GM21723 (cell line): Measurements from ENCODE around the gene ACOD1.
"Not testable (repeated sequence)": the region's sequence is repeated elsewhere in the genome, so short reads cannot be mapped to it uniquely, and the experiment has no call there.

Experiments
- ATAC-seq: cut with Tn5 transposase; IDR thresholded peaks from one replicate; pipeline ENCODE4 v1.9.1; 2021; ENCODE audit warnings: mild to moderate bottlenecking, moderate library complexity; ENCODE audit not compliant: unreplicated experiment

The ACOD1 gene

DNA sequence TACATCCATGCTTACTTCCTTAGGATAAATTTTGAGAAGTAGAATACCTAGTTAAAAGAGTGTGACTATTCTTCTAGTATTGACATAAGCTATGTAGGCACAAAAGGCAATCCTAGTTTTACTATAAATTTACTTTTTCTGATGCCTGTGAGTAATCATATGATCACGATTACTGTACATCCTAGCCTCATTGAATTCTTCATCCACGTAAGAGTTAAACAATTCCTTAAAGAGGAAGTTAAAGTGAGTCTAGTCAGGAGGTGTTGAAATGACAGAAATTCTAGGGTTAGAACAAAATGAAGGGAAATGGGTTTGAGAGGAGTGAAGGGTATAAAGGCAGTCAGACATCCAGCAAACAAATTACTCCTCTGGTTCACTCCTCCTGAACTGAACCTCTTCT, at the start of gene ACOD1:
ACOD1 (plus strand) TSS at position 363 of the 400 bp plus-strand sequence. CDS start 48 bp downstream, outside the sequence.
- no peak for ATAC-seq

DNA sequence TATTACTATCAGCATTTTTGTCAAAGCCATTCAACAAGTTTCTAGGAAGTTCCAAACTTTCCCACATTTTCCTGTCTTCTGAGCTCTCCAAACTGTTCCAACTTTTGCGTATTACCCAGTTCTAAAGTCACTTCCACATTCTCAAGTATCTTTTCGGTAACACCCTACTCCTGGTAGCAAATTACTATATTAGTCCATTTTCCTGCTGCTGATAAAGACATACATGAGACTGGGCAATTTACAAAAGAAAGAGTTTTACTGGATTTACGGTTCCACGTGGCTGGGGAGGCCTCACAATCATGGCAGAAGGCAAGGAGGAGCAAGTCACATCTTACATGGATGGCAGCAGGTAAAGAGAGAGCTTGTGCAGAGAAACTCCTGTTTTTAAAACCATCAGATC, 49.2 kb upstream of the ACOD1 start:
- not testable (repeated sequence) for ATAC-seq

DNA sequence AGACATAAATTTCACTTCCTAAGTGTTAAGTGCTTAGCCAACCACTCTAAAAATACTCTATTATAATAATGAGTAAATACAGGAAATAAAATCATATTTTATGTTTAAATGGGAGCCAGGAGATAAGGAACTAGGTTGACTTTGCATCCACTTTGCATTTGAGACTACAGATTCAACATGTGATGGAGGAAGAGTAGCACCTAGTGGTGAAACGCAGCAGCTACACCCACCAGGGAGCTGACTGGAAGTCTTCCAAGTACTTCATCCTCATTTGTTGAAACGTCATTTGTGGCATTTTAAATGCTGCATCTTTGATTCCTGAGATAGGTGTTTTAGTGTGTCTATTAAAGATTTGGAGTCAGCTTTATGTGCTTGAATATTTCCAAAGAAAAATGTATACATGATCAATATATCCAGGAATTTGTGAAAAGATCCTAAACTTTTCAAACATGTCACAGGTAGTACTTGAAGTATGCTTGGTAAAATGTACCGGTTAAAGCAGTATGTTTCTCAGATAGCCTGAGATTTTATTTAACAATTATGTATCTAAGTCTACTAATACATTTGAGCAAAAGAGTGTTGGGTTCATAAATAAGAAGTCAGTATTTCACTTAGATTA, 44.7 kb upstream of the ACOD1 start:
- ATAC-seq: peak; percentile 99

DNA sequence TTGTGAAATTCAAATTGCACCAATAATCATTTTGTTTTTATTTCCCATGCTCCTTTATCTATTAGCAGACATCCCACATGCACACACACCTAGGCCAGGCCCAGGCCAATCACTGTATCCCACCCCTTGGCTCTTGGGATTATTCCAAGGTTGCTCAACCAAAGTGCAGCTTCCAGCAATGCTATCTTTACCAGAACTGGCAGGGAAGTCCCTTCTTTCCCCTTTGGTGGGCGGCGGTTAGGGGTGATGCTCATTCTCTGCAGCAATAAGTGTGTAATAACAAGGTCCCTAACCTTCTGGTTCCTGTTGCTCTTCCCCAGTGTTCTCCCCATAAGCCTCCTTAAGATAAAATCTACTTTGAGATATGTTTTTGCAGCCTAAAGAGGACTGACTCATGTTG, 43.8 kb upstream of the ACOD1 start:
- no peak for ATAC-seq

DNA sequence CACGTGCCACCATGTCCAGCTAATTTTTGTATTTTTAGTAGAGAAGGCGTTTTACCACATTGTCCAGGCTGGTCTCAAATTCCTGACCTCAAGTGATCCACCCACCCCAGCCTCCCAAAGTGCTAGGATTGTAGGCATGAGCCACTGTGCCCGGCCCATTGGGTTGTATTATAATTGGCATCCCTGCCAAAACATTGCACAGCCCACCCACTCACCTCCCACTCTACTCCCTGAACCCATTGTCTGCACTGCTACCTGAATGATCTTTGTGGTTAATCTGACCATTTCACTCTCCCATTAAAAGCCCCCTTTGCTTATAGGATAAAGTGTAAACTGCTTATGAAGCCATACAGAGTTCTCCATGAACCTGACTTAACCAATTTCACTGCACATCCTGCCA, 35.8 kb upstream of the ACOD1 start:
- no peak for ATAC-seq

DNA sequence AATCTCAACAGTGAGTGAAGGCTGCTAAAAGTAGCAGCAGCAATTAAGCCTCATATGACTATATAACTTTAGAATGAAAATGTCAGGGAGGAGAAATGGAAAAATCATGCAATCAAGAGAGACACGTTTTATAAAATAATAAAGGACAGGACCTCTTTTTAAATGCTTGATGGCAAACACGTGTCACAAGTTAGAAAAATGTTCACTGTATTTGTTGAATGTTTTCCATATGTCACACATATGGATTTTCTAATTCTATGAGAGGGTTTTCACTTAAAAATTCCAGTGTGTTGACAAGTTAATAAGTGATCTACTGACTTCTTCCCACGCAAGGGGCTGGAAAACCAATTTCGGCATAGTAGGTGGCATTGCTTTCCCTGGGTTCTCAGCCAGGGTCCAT, 34.4 kb upstream of the ACOD1 start:
- ATAC-seq: no peak

DNA sequence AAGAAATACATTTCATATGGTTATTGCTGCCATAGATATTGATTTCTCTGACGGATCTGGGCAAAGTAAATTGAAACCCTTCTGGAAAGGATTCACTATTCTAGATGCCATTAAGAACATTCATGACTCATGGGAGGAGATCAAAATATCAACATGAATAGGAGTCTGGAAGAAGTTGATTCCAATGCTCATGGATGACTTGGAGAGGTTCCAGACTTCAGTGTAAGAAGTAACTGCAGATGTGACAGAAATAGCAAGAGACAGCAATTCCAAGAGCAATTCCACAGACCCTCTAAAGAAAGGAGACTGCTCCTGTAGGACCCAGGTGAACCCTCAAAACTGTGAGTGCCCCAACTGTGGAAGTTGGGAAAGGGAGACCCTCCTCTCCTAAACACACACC, 31.2 kb upstream of the ACOD1 start:
- no peak for ATAC-seq

DNA sequence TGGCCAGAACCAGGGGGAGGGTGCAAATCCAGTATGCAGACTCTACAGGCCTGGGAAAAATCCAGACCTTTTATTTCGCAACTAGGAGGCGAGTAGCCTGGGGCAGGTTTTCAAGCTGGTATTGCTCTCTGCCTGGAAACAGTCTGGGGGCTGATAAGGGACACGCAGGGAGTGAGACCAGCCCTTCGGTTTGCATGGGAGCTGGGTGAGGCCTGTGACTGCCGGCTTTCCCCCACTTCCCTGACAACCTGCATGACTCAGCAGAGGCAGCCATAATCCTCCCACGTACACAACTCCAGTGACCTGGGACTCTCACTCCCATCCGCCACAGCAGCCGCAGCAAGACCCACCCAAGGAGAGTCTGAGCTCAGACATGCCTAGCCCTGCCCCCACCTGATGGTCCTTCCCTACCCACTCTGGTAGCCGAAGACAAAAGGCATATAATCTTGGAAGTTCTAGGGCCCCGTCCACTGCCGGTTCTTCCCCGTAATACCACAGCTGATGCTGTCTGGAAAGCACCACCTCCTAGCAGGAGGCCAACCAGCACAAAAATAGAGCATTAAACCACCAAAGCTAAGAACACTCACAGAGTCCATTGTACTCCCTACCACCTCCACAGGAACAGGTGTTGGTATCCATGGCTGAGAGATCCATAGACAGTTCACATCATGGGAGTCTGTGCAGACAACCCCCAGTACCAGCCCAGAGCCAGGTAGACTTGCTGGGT, 30.4 kb upstream of the ACOD1 start:
- not testable (repeated sequence) for ATAC-seq

DNA sequence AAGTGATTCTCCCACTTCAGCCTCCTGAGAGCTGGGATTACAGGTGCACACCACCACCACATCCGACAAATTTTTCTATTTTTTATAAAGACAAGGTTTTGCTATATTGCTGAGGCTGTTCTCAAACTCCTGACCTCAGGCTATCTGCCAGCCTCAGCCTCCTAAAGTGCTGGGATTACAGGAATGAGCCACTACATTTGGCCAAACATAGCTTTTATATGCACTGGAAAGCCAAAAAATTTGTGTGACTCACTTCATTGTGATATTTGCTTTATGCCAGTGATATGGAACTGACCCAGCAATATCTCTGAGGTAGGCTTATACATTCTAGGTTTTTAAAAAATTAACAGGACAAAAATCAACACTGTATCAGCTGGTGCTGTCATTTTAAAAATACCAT, 26.8 kb upstream of the ACOD1 start:
- ATAC-seq: no peak

DNA sequence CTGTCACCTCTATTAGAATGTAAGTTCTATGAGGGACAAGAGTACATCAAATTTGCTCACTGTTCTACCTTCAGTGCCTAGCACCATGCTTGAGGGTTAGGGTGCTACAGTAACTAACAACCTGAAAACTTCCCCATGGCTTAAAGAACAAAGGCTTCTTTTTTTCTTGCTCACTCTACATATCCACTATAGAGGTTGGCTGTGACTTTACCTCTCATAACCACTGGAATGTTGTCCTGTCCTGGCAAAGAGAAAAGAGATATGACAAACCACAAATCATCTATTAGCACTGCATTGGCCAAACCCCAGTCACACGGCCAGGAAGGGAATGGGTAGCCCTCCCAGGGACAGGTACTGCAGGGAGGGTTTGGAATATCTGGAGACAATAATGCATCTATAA, 23.2 kb upstream of the ACOD1 start:
- ATAC-seq: no peak

DNA sequence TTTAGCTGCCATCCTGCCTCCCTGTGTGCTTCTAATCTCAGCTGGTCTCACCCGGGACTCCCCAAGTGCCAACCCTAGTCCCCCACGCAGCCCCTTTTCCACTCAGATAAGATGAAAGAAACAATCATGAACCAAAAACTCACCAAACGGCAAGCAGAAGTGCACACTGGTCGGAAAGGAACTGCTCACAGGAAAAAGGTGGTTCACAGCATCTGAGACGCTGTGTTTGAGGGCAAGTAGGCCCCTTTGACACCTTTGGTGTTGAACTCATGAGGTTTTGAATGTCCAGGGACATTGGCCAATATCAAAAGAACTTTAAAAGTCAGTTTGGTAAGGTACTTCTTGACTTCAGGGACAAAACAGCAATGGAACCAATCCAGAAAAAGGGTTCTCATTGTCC, 20.4 kb upstream of the ACOD1 start:
- ATAC-seq: no peak

DNA sequence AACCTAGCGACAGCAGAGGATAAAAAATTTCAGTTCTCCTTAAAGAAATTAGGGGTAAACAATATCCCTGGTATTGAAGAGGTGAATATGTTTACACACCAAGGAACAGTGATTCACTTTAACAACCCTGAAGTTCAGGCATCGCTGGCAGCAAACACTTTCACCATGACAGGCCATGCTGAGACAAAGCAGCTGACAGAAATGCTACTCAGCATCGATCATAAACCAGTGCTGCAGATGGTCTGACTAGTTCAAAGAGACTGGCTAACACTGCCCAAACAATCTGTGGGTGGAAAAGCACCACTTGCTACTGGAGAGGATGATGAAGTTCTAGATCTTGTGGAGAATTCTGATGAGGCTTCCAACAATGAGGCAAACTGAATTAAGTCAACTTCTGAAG, 19.9 kb upstream of the ACOD1 start:
- no peak for ATAC-seq

DNA sequence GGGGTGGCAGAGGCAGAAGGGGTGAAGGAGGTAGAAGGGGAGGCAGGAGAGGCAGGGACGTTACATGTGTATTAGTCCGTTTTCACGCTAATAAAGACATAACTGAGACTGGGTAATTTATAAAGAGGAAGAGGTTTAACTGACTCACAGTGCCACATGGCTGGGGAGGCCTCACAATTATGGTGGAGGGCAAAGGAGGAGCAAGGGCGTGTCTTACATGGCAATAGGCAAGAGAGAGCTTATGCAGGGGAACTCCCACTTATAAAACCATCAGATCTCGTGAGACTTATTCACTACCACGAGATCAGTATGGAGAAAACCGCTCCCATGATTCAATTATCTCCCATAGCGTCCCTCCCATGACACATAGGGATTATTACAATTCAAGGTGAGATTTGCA, 19.0 kb upstream of the ACOD1 start:
- ATAC-seq: no peak

DNA sequence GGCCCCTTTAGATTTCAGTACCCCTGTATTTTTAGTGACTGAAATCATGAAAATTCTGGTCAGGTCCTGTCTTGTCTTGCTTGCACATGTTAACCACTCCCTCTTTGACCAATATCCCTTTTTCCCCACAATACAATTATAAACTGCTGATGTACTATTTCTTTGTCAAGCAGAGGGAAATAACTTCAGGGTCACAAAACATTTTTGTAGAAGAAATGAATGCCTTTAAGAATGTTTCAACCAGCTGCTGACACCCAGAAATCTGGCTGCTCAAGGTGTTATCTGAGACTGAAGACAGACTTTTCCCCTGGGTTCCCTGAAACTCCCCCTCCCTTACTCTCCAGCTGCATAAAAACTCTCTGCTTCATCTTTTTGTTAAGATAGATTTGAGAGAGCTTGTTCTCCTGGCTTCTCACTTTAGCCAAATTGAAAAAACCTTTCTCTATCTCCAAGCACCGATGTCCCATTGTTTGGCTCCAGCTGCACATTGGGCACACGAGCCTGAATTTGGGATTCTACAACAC, 18.4 kb upstream of the ACOD1 start:
- no peak for ATAC-seq

DNA sequence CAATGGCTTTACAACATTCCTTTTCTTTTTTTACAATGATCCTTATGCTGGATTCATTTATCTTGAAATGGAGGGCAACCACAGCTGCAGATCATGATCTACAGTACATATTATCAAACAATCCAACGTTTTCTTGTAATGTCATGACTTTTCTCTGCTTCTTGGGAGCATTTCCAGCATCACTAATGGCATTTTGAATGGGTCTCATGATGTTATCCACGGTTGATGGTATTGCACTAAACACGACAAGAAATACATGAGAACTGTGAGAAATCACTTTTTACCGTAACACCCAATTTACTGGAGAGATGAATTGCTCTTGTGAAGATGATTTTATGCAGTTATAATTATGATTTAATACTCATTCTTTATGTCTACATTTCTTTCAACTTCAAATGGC, 16.2 kb upstream of the ACOD1 start:
- no peak for ATAC-seq

DNA sequence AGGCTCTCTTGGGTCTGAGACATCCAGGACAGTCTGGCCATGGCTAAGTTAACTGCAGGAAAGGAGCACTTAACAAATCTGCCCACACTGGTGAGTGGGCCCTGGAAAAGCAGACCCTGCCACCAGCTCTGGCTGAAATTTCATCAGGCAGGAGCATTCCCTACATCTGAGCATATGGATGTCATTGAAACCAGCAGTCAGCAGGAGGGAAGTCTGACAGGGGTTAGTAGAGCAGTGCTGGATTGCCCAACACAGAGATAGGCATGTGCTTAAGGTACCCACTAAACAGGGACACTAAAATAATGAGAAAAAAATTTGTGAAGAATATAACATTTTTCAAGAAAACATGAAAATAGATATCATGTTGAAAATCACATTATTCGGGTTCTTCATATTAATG, 13.6 kb upstream of the ACOD1 start:
- no peak for ATAC-seq

DNA sequence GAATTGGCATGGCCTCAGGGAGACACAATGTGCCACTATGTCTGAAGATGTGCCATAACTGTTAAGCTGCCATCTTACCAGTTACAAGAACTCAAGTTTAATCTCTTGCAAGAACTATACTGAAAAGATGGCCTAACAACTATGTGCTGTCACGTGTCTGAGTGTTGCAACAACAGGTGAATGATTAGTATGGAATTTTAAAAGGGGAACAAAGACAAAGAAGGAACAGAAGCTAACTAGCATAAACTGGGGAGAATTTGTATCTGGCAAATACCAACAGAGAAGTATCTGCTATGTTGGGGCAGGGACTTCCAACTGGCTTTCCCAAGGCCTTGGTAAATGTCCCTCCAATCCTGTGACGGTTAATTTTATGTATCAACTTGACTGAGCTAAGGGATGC, 11.5 kb upstream of the ACOD1 start:
- no peak for ATAC-seq

DNA sequence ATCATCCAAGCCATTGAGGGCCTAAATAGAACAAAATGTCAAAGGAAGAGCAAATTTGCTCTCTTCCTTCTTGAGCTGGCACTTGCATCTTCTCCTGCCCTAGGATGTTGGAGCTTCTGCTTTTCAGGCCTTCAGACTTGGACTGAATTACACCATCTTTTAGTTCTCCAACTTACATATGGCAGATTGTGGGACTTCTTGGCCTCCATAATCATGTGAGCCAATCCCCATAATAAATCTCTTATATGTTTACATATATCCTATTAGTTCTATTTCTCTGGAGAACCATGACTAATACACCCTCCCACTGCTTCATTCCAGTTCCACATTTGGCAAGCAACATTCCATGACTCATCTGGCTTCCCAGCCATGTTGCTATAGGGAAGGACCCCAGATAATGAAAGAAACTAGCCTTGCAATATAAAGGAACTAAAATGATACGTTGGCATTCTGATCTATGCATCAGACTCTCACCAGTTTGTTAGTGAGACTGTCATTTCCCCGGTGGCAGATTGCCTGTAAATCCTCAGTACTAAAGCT, 11.0 kb upstream of the ACOD1 start:
- ATAC-seq: no peak

DNA sequence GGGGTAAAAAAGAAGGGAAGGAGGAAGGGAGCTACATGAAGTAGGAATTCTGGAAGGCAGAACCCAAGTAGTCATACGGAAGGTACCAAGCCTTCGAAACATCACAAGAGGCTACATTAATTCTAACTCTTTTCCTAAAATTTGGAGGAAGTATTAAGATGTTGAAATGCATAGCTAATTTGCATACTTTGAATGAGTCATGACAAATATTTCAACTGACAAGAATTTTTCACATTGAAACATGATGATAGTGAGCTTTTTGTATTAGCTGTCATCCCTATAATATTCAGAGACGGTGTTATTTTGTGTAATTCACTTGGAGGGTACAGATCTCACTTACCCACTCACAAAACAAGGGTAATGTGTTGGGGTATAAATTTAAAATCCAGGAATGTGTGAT, 9.1 kb upstream of the ACOD1 start:
- no peak for ATAC-seq

DNA sequence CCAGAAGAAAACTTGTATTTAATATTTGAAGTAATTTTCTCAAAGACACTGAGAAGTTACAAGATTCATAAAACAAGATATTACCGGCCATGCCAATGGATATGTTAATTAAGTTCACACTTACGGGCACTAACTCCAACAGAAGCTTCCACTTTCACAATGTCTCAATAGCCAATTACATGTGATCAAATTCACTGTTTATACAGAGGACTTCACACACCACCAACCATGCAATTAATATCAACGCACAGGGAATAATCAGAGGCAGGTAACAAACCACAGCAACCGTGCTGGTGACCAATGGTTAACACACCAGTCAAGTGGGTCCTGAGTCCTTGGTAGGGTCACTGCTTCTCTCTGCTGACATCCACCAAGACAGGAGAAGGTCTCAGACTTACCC, 5.9 kb upstream of the ACOD1 start:
- no peak for ATAC-seq

DNA sequence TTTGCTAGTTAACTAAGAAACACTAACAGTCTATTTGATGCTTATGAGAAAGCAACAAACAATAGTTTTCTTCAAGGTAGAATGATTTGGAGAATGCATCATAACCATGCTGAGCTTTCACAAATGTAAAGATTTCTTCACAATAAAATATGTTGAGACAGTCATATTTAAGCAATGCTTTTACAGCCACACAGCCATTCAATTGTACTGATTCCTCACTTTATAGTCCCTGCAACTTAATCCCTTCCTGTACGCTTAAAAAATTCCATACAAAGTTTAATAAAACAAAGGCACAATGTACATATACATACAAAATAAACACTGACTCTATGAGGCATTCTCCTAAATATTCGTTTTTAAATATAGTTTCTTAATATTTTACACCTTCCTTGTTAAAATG, 4.7 kb upstream of the ACOD1 start:
- no peak for ATAC-seq

DNA sequence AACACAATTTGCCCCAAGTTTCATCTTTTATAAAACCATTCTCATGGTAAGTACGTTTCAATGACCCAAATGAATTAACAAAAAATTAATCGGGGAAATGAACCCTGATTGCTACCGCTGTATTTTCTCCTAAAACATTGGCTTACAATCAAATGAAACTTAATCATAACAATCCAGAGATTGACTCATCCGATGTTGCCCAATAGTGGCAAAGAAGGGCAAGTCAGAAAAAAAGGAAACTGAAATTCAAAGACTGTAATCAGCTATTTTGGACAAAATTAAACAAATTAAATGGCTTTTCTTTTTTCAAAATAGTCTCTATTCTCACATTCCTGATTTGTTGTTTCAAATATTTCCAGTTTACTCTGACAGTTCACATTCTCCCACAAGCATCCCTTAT, 3.9 kb upstream of the ACOD1 start:
- ATAC-seq: no peak
